Thyroid gland (tissue), 4 donors: ENCODE data around the gene PLCB3.

Experiments
- POLR2A ChIP-seq, 2 donors: fragments of 450-650 bp; IDR thresholded peaks; one replicate each; pipeline ENCODE4 v1.6.1; 2017; ENCODE audit warnings: antibody characterized with exemption in 2 of 2, mild to moderate bottlenecking in 2 of 2, moderate library complexity in 1 of 2
- TF ChIP-seq, protein P1 (sequence below), 6 experiments: fragments of 200-600 bp in 3 of 6; fragments of 450-650 bp in 3 of 6; sonication (generic) in 3 of 6; IDR thresholded peaks; one replicate each; pipeline ENCODE4 v1.5.1; 2016 to 2019; ENCODE audit warnings: antibody characterized with exemption in 6 of 6, mild to moderate bottlenecking in 2 of 6, inconsistent platforms in 1 of 6, moderate library complexity in 1 of 6

DNA sequence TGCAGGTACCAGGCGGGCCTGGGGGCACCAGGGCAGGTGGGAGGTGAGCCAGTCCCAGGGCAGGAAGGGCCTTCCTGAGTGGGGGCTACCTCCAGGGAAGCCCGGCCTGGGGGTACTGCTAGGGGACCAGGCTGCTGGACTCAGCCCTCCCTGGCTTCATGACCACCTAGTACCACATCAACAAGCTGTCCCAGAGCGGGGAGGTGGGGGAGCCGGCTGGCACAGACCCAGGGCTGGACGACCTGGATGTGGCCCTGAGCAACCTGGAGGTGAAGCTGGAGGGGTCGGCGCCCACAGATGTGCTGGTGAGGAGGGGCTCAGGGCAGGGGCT, 32.0 kb upstream of the PLCB3 start:
- TF ChIP-seq, protein P1, sequence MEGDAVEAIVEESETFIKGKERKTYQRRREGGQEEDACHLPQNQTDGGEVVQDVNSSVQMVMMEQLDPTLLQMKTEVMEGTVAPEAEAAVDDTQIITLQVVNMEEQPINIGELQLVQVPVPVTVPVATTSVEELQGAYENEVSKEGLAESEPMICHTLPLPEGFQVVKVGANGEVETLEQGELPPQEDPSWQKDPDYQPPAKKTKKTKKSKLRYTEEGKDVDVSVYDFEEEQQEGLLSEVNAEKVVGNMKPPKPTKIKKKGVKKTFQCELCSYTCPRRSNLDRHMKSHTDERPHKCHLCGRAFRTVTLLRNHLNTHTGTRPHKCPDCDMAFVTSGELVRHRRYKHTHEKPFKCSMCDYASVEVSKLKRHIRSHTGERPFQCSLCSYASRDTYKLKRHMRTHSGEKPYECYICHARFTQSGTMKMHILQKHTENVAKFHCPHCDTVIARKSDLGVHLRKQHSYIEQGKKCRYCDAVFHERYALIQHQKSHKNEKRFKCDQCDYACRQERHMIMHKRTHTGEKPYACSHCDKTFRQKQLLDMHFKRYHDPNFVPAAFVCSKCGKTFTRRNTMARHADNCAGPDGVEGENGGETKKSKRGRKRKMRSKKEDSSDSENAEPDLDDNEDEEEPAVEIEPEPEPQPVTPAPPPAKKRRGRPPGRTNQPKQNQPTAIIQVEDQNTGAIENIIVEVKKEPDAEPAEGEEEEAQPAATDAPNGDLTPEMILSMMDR (IDR thresholded peaks at IDR 0.05), result no peak
- no peak for TF ChIP-seq POLR2A (IDR thresholded peaks at IDR 0.05)
